ENCODE results near the gene DYNC1I1. TPM values are rescaled to one million over a fixed set of nuclear protein-coding genes. Genes with fewer than 3 reads are reported as not detected.

The DYNC1I1 gene
- total RNA-seq, 3 donors from 2014 or later (not counting 1 experiment from before 2014, with no cell fraction given): not detected

GRCh38 chr7:95805909-95806308 is 33.6 kb downstream of the DYNC1I1 start:
- Histone ChIP-seq H3K9me3 (ENCODE audit: control insufficient read depth, insufficient read depth, low read length) (no peaks in the 10 kb centered on the region), H3K4me3 (ENCODE audit: low read length) (no peak overlapping the region), H3K36me3 (ENCODE audit: control insufficient read depth, insufficient read depth, low read length) (no peaks in the 10 kb centered on the region), H3K27me3 (ENCODE audit: control insufficient read depth, insufficient read depth, low read length) (no peaks in the 10 kb centered on the region), H3K4me1 (ENCODE audit: control insufficient read depth, insufficient read depth, low read length) (no peaks in the 10 kb centered on the region), H3K27ac (ENCODE audit: low read length) (no peak overlapping the region)
- DNase-seq (no peak), ATAC-seq (no peak)
- H3K27me3 Mint-ChIP-seq (ENCODE audit: low read depth in 2 of 2): peaks cover 7 to 24% of the 10 kb centered on the region in 2 donors
- intact Hi-C loops (cut with micrococcal nuclease): no loop called here
- WGBS (ENCODE audit: insufficient coverage): no CpG with 5 or more reads among the region's 1 CpG
- H3K9me3 Mint-ChIP-seq: no peaks in the 10 kb centered on the region
- H3K27ac Mint-ChIP-seq: no peak overlapping the region
- no peaks in the 10 kb centered on the region for H3K36me3 Mint-ChIP-seq
- TF ChIP-seq, protein P1, sequence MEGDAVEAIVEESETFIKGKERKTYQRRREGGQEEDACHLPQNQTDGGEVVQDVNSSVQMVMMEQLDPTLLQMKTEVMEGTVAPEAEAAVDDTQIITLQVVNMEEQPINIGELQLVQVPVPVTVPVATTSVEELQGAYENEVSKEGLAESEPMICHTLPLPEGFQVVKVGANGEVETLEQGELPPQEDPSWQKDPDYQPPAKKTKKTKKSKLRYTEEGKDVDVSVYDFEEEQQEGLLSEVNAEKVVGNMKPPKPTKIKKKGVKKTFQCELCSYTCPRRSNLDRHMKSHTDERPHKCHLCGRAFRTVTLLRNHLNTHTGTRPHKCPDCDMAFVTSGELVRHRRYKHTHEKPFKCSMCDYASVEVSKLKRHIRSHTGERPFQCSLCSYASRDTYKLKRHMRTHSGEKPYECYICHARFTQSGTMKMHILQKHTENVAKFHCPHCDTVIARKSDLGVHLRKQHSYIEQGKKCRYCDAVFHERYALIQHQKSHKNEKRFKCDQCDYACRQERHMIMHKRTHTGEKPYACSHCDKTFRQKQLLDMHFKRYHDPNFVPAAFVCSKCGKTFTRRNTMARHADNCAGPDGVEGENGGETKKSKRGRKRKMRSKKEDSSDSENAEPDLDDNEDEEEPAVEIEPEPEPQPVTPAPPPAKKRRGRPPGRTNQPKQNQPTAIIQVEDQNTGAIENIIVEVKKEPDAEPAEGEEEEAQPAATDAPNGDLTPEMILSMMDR (IDR thresholded peaks at IDR 0.05): no peak
- H3K4me3 Mint-ChIP-seq: no peak overlapping the region
- no peaks in the 10 kb centered on the region for H3K4me1 Mint-ChIP-seq

GRCh38 chr7:95808396-95808795 is 36.0 kb downstream of the DYNC1I1 start:
- Mint-ChIP-seq H3K36me3 (no peaks in the 10 kb centered on the region), H3K4me1 (no peaks in the 10 kb centered on the region), H3K4me3 (no peak overlapping the region), H3K27ac (no peak overlapping the region), H3K9me3 (no peaks in the 10 kb centered on the region), H3K27me3 (ENCODE audit: low read depth in 2 of 2) (peaks cover 4 to 9% of the 10 kb centered on the region in 2 donors)
- DNase-seq (no peak), ATAC-seq (no peak)
- WGBS (ENCODE audit: insufficient coverage): 66% methylated on average over 2 of the region's 2 CpGs
- Histone ChIP-seq H3K27me3 (ENCODE audit: control insufficient read depth, insufficient read depth, low read length) (no peaks in the 10 kb centered on the region), H3K4me1 (ENCODE audit: control insufficient read depth, insufficient read depth, low read length) (no peaks in the 10 kb centered on the region), H3K4me3 (ENCODE audit: low read length) (no peak overlapping the region), H3K9me3 (ENCODE audit: control insufficient read depth, insufficient read depth, low read length) (no peaks in the 10 kb centered on the region), H3K36me3 (ENCODE audit: control insufficient read depth, insufficient read depth, low read length) (no peaks in the 10 kb centered on the region), H3K27ac (ENCODE audit: low read length) (no peak overlapping the region)
- TF ChIP-seq, protein P1 (IDR thresholded peaks at IDR 0.05): no peak
- intact Hi-C loops (cut with micrococcal nuclease): no loop called here

DNA sequence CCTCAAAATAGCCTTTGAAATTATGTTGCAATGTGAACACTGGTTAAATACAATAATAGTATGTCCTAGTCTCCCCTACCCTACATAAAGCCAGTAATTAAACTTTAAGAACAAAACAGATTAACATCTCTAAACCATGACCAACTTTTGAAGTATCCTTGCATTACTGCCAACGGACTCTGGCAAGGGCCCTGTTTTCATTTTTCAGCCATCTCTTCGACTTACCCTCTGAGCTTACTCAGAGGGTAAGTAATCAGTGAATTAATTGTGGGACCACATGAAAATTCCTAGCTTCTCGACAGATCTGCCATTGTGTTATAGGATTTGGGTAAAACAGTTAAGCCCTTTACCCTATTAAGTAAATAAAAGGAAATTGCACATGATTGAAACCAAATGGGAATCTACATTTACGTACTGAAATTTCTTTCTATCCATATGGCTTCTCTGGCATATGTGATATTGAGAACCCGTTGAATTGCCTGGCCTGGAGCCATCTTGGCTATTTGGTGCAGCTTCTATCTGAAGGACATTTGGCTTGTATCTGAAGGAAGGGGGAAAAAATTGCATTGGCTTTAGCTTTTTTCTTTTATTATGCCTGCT is 39.6 kb downstream of the DYNC1I1 start:
- H3K4me3 Mint-ChIP-seq: no peak overlapping the region
- ATAC-seq (no peak), DNase-seq (no peak)
- Histone ChIP-seq H3K27ac (ENCODE audit: low read length) (no peak overlapping the region), H3K4me3 (ENCODE audit: low read length) (no peak overlapping the region), H3K9me3 (ENCODE audit: control insufficient read depth, insufficient read depth, low read length) (no peaks in the 10 kb centered on the region), H3K27me3 (ENCODE audit: control insufficient read depth, insufficient read depth, low read length) (no peaks in the 10 kb centered on the region), H3K4me1 (ENCODE audit: control insufficient read depth, insufficient read depth, low read length) (no peaks in the 10 kb centered on the region), H3K36me3 (ENCODE audit: control insufficient read depth, insufficient read depth, low read length) (no peaks in the 10 kb centered on the region)
- H3K9me3 Mint-ChIP-seq: no peaks in the 10 kb centered on the region
- no peaks in the 10 kb centered on the region for H3K36me3 Mint-ChIP-seq
- H3K4me1 Mint-ChIP-seq: no peaks in the 10 kb centered on the region
- H3K27ac Mint-ChIP-seq: no peak overlapping the region
- TF ChIP-seq, protein P1 (IDR thresholded peaks at IDR 0.05): no peak
- WGBS (ENCODE audit: insufficient coverage): 70% methylated on average over 4 of the region's 5 CpGs
- peaks cover 4 to 7% of the 10 kb centered on the region in 2 donors for H3K27me3 Mint-ChIP-seq (ENCODE audit: low read depth in 2 of 2)
- intact Hi-C loops (cut with micrococcal nuclease): no loop called here

DNA sequence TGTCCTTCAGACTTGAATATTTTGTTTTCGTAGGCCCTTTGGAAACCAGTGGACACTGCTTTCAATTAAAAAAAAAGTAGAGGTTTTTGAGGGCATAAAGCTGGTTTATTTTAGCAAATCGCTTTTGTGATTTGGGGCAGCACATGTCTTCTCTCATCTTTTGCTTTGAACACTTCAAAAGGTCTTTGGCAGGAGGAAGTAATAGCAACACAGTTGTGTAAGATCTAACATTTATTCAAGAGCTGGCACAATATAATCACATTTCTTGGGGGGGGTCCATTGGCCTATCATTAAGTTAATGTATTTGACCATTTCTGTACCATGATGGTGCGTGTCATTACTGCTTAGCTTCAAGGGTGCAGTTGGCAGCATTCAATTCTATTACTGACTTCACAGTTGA is 42.4 kb downstream of the DYNC1I1 start:
- Mint-ChIP-seq H3K36me3 (no peaks in the 10 kb centered on the region), H3K27ac (no peak overlapping the region), H3K4me1 (no peaks in the 10 kb centered on the region), H3K4me3 (no peak overlapping the region), H3K27me3 (ENCODE audit: low read depth in 2 of 2) (no peaks in the 10 kb centered on the region), H3K9me3 (no peaks in the 10 kb centered on the region)
- intact Hi-C loops (cut with micrococcal nuclease): no loop called here
- ATAC-seq (no peak), DNase-seq (no peak)
- no peaks in the 10 kb centered on the region for H3K9me3 ChIP-seq (ENCODE audit: control insufficient read depth, insufficient read depth, low read length)
- H3K36me3 ChIP-seq (ENCODE audit: control insufficient read depth, insufficient read depth, low read length): no peaks in the 10 kb centered on the region
- no peak overlapping the region for H3K4me3 ChIP-seq (ENCODE audit: low read length)
- no peaks in the 10 kb centered on the region for H3K4me1 ChIP-seq (ENCODE audit: control insufficient read depth, insufficient read depth, low read length)
- no peak overlapping the region for H3K27ac ChIP-seq (ENCODE audit: low read length)
- no peaks in the 10 kb centered on the region for H3K27me3 ChIP-seq (ENCODE audit: control insufficient read depth, insufficient read depth, low read length)
- TF ChIP-seq, protein P1 (IDR thresholded peaks at IDR 0.05): no peak
- WGBS (ENCODE audit: insufficient coverage): 69% methylated on average over 3 of the region's 3 CpGs

Data from natural killer cell (primary cell).